ENCODE data around the gene NUP153.

DNA sequence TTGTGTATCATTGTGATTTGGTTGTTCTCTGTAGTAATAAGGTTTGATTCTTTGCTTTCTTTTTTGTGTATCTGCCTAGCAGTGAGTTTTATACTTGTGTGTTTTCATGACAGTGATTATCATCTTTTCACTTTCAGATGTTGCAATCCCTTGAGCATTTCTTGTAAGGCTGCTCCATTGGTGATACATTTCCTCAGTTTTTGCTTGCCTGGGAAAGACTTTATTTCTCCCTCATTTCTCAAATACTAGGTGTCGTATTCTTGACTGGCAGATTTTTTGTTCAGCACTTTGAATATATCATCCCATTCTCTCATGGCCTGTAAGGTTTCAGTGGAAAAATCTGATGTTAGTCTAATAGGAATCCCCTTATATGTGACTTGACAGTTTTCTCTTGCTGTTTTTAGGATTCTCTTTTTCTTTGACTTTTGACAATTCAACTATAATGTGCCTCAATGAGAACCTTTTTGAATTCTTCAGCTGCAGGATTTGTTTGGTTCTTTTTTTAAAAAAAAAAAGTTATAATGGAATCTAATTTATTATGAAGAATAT lies 31.1 kb upstream of the NUP153 start:
- TF ChIP-seq, protein P1, sequence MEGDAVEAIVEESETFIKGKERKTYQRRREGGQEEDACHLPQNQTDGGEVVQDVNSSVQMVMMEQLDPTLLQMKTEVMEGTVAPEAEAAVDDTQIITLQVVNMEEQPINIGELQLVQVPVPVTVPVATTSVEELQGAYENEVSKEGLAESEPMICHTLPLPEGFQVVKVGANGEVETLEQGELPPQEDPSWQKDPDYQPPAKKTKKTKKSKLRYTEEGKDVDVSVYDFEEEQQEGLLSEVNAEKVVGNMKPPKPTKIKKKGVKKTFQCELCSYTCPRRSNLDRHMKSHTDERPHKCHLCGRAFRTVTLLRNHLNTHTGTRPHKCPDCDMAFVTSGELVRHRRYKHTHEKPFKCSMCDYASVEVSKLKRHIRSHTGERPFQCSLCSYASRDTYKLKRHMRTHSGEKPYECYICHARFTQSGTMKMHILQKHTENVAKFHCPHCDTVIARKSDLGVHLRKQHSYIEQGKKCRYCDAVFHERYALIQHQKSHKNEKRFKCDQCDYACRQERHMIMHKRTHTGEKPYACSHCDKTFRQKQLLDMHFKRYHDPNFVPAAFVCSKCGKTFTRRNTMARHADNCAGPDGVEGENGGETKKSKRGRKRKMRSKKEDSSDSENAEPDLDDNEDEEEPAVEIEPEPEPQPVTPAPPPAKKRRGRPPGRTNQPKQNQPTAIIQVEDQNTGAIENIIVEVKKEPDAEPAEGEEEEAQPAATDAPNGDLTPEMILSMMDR (IDR thresholded peaks at IDR 0.05) = no peak
- TF ChIP-seq POLR2AphosphoS5 (IDR thresholded peaks at IDR 0.05) = no peak

Measured in esophagus muscularis mucosa (tissue), 3 donors.